Osteocyte (in vitro differentiated cells): ENCODE data around the gene SEPSECS. TPM values are rescaled to one million over a fixed set of nuclear protein-coding genes. Genes with fewer than 3 reads are reported as not detected.

ENCODE experiments used
- DNase-seq: peaks from one replicate; pipeline ENCODE4 v3.0.0; 2021; ENCODE audit warnings: mixed read lengths; ENCODE audit not compliant: unreplicated experiment; ENCODE audit errors: extremely low spot score
- H3K27ac Mint-ChIP-seq: one replicate; pipeline ENCODE4 v1.8.0; 2021; ENCODE audit warnings: mild to moderate bottlenecking, mixed read lengths; ENCODE audit not compliant: unreplicated experiment
- H3K27me3 Mint-ChIP-seq: one replicate; pipeline ENCODE4 v1.8.0; 2021; ENCODE audit warnings: mixed read lengths; ENCODE audit not compliant: unreplicated experiment
- H3K36me3 Mint-ChIP-seq: one replicate; pipeline ENCODE4 v1.8.0; 2021; ENCODE audit warnings: mixed read lengths; ENCODE audit not compliant: unreplicated experiment
- H3K4me1 Mint-ChIP-seq: one replicate; pipeline ENCODE4 v1.8.0; 2021; ENCODE audit warnings: mixed read lengths; ENCODE audit not compliant: unreplicated experiment
- H3K4me3 Mint-ChIP-seq: one replicate; pipeline ENCODE4 v1.8.0; 2021; ENCODE audit warnings: mild to moderate bottlenecking, moderate library complexity, mixed read lengths; ENCODE audit not compliant: unreplicated experiment
- H3K9me3 Mint-ChIP-seq: one replicate; pipeline ENCODE4 v1.8.0; 2021; ENCODE audit warnings: mixed read lengths; ENCODE audit not compliant: unreplicated experiment
- total RNA-seq: library from RNA; stranded (reverse); gene quantifications from 2 replicates; pipeline ENCODE4 v1.2.1, GENCODE V29; 2021
- TF ChIP-seq, protein P1 (sequence below): fragments of 200-600 bp; sonication (generic); IDR thresholded peaks from 2 replicates; pipeline ENCODE4 v1.5.0; 2021; ENCODE audit warnings: antibody characterized with exemption, mild to moderate bottlenecking, moderate library complexity

The SEPSECS gene
- total RNA-seq, 1 donor from 2014 or later: 7.8 TPM

DNA sequence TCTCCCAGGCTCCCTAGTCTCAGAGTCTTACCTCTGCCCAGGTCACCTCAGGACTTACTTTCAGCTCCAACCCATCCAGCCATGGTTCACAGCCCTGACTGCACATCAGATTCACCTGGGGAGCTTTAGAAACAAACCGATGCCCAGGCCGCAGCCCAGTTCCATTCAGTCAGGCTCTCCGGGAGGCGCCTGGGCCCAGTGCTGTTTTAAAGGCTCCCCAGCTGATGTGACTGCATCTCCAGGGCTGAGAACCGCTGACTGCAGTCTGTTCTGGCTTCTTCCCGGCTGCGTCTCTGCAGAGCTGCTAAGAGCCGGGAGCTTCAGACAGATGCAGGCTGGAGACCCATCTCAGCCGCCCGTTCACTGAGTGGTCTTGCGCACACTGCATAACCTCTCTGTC lies 85.1 kb downstream of the SEPSECS start:
- Mint-ChIP-seq H3K4me1 (no peaks in the 10 kb centered on the region), H3K27me3 (peaks cover 35% of the 10 kb centered on the region), H3K4me3 (no peak overlapping the region), H3K9me3 (no peaks in the 10 kb centered on the region), H3K36me3 (no peaks in the 10 kb centered on the region), H3K27ac (no peak overlapping the region)
- TF ChIP-seq, protein P1, sequence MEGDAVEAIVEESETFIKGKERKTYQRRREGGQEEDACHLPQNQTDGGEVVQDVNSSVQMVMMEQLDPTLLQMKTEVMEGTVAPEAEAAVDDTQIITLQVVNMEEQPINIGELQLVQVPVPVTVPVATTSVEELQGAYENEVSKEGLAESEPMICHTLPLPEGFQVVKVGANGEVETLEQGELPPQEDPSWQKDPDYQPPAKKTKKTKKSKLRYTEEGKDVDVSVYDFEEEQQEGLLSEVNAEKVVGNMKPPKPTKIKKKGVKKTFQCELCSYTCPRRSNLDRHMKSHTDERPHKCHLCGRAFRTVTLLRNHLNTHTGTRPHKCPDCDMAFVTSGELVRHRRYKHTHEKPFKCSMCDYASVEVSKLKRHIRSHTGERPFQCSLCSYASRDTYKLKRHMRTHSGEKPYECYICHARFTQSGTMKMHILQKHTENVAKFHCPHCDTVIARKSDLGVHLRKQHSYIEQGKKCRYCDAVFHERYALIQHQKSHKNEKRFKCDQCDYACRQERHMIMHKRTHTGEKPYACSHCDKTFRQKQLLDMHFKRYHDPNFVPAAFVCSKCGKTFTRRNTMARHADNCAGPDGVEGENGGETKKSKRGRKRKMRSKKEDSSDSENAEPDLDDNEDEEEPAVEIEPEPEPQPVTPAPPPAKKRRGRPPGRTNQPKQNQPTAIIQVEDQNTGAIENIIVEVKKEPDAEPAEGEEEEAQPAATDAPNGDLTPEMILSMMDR: no peak
- DNase-seq: no peak

DNA sequence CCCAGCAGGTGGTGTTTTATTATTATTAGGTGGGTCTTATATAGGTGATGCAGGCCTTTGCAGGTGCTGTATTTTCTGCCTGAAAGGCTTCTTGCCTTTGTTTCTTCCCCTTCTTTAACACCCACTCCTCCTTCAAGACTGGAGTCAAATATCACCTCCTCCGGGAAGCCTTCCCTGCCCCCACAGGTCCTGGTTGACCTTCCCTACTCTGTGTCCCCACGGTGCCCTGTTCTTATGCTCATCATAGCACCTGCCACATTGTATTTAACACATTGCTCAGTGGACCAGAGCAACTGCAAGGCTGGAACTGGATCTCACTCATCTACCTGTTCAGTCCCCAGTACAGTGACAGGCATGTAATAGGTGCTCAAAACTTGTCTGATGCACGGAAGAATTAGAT lies 89.7 kb downstream of the SEPSECS start:
- TF ChIP-seq, protein P1: no peak
- Mint-ChIP-seq H3K4me1 (no peaks in the 10 kb centered on the region), H3K27me3 (peaks cover 27% of the 10 kb centered on the region), H3K27ac (no peak overlapping the region), H3K4me3 (no peak overlapping the region), H3K36me3 (no peaks in the 10 kb centered on the region), H3K9me3 (no peaks in the 10 kb centered on the region)
- DNase-seq: no peak

Other genes starting within 250 kb of the SEPSECS start
- 17.2 and 20.6 TPM in 2 replicates for gene CCDC149, start 247.4 kb downstream of the SEPSECS start, total RNA-seq
- 0.08 TPM in 1 of 2 replicates, not detected in the other for gene LGI2, start 129.5 kb downstream of the SEPSECS start, total RNA-seq
- 9.7 and 11.1 TPM in 2 replicates for gene PI4K2B, start 73.6 kb upstream of the SEPSECS start, total RNA-seq
- gene ZCCHC4, start 152.3 kb upstream of the SEPSECS start, total RNA-seq: 9.4 and 9.5 TPM in 2 replicates
- 24.1 and 25.9 TPM in 2 replicates for gene ANAPC4, start 216.8 kb upstream of the SEPSECS start, total RNA-seq